GM12878 (cell line): ENCODE data around the gene PTRH2. TPM values are rescaled to one million over a fixed set of nuclear protein-coding genes. Genes with fewer than 3 reads are reported as not detected.
A peak's percentile ranks its signal among the peaks of the same experiment; 100 is the strongest.

ENCODE experiments used
- ASH2L ChIP-seq: fragments of 300-600, 200-600 bp; sonication (generic); IDR thresholded peaks from 2 replicates; pipeline ENCODE4 v1.6.1; 2017; ENCODE audit warnings: low read depth, mild to moderate bottlenecking, borderline replicate concordance
- BCL3 ChIP-seq: IDR thresholded peaks from 2 replicates; pipeline ENCODE4 v1.6.1; 2011; ENCODE audit warnings: borderline replicate concordance, low read depth, mild to moderate bottlenecking, moderate library complexity, low read length; ENCODE audit not compliant: insufficient read depth, poor library complexity, severe bottlenecking
- BHLHE40 ChIP-seq, 2 experiments: fragments of 450-650 bp in 1 of 2; IDR thresholded peaks; 2 replicates each; pipeline ENCODE4 v1.6.1; 2011 to 2017; ENCODE audit warnings: low read depth in 2 of 2, borderline replicate concordance in 1 of 2, improper control_type of control experiment in 1 of 2, low read length in 1 of 2, mild to moderate bottlenecking in 1 of 2
- CBX5 ChIP-seq: sonication (generic); IDR thresholded peaks from 2 replicates; pipeline ENCODE4 v1.6.1; 2016; ENCODE audit warnings: low read depth, moderate library complexity, mild to moderate bottlenecking, inconsistent platforms
- CREM ChIP-seq: IDR thresholded peaks from 2 replicates; pipeline ENCODE4 v1.6.1; 2014; ENCODE audit warnings: antibody characterized with exemption, low read depth
- EED ChIP-seq: sonication (generic); IDR thresholded peaks from 2 replicates; pipeline ENCODE4 v1.6.1; 2016; ENCODE audit warnings: antibody characterized with exemption, low read depth
- ETV6 ChIP-seq, 2 experiments: fragments of 450-650 bp in 1 of 2; IDR thresholded peaks in 1 of 2; conservative IDR thresholded peaks in 1 of 2; 2 replicates each; pipeline ENCODE4 v1.6.1; 2014; ENCODE audit warnings: antibody characterized with exemption in 1 of 2, borderline replicate concordance in 1 of 2, low read depth in 1 of 2, mild to moderate bottlenecking in 1 of 2, moderate library complexity in 1 of 2
- FOXM1 ChIP-seq: IDR thresholded peaks from 2 replicates; pipeline ENCODE4 v1.6.1; 2012; ENCODE audit warnings: low read depth, mild to moderate bottlenecking, inconsistent platforms, low read length, moderate library complexity
- GABPA ChIP-seq: IDR thresholded peaks from 2 replicates; pipeline ENCODE4 v1.6.1; 2014; ENCODE audit warnings: antibody characterized with exemption, low read depth, mild to moderate bottlenecking, inconsistent platforms
- GATAD2B ChIP-seq: fragments of 450-650 bp; conservative IDR thresholded peaks from 2 replicates; pipeline ENCODE4 v1.6.1; 2017; ENCODE audit warnings: low read depth, mild to moderate bottlenecking, moderate library complexity
- HCFC1 ChIP-seq: fragments of 150-350 bp; IDR thresholded peaks from 2 replicates; pipeline ENCODE4 v1.6.1; 2014; ENCODE audit warnings: low read length
- HDAC6 ChIP-seq: fragments of 200-600 bp; sonication (generic); IDR thresholded peaks from one replicate; pipeline ENCODE4 v1.8.0; 2017; ENCODE audit warnings: antibody characterized with exemption; ENCODE audit not compliant: unreplicated experiment
- HDGF ChIP-seq: fragments of 450-650 bp; IDR thresholded peaks from 2 replicates; pipeline ENCODE4 v1.6.1; 2016; ENCODE audit warnings: antibody characterized with exemption
- IKZF1 ChIP-seq: fragments of 450-650 bp; conservative IDR thresholded peaks from 2 replicates; pipeline ENCODE4 v1.6.1; 2017; ENCODE audit warnings: antibody characterized with exemption, mild to moderate bottlenecking
- MAX ChIP-seq: IDR thresholded peaks from 2 replicates; pipeline ENCODE4 v1.6.1; 2012; ENCODE audit warnings: low read depth, low read length, improper control_type of control experiment
- MEF2B ChIP-seq: fragments of 450-650 bp; IDR thresholded peaks from 2 replicates; pipeline ENCODE4 v1.6.1; 2018; ENCODE audit warnings: mild to moderate bottlenecking, moderate library complexity; ENCODE audit not compliant: partially characterized antibody, poor library complexity, severe bottlenecking
- MTA2 ChIP-seq: fragments of 450-650 bp; IDR thresholded peaks from 2 replicates; pipeline ENCODE4 v1.6.1; 2016; ENCODE audit warnings: low read depth, mild to moderate bottlenecking, moderate library complexity
- NFIC ChIP-seq: IDR thresholded peaks from 2 replicates; pipeline ENCODE4 v1.6.1; 2012; ENCODE audit warnings: low read depth, mild to moderate bottlenecking, inconsistent platforms, low read length, moderate library complexity
- RBBP5 ChIP-seq: fragments of 200-600 bp; sonication (generic); conservative IDR thresholded peaks from 2 replicates; pipeline ENCODE4 v1.6.1; 2016
- RFX5 ChIP-seq: IDR thresholded peaks from 2 replicates; pipeline ENCODE4 v1.6.1; 2011; ENCODE audit warnings: low read depth, low read length, improper control_type of control experiment
- STAT1 ChIP-seq: fragments of 450-650 bp; conservative IDR thresholded peaks from 2 replicates; pipeline ENCODE4 v1.6.1; 2014; ENCODE audit warnings: antibody characterized with exemption, mild to moderate bottlenecking
- SUZ12 ChIP-seq: fragments of 200-600 bp; sonication (generic); IDR thresholded peaks from one replicate; pipeline ENCODE4 v1.6.1; 2018; ENCODE audit warnings: antibody characterized with exemption, mild to moderate bottlenecking; ENCODE audit not compliant: unreplicated experiment
- TCF3 ChIP-seq: IDR thresholded peaks from 2 replicates; pipeline ENCODE4 v1.6.1; 2012; ENCODE audit warnings: low read depth, mild to moderate bottlenecking, low read length, borderline replicate concordance; ENCODE audit not compliant: insufficient read depth
- ZBTB4 ChIP-seq: fragments of 450-650 bp; formaldehyde crosslinking; IDR thresholded peaks from 2 replicates; pipeline ENCODE4 v1.4.0; 2022; ENCODE audit warnings: mild to moderate bottlenecking, moderate library complexity
- ZNF207 ChIP-seq: fragments of 450-650 bp; IDR thresholded peaks from 2 replicates; pipeline ENCODE4 v1.6.1; 2014; ENCODE audit warnings: antibody characterized with exemption, mild to moderate bottlenecking, borderline replicate concordance
- ZNF24 ChIP-seq: fragments of 450-650 bp; IDR thresholded peaks from 2 replicates; pipeline ENCODE4 v1.6.1; 2017; ENCODE audit warnings: antibody characterized with exemption, mild to moderate bottlenecking
- ZNF274 ChIP-seq: IDR thresholded peaks from one replicate; pipeline ENCODE4 v1.8.0; 2011; ENCODE audit not compliant: insufficient read length, insufficient read depth
- ZNF384 ChIP-seq: IDR thresholded peaks from 2 replicates; pipeline ENCODE4 v1.6.1; 2012; ENCODE audit warnings: low read depth, mild to moderate bottlenecking, low read length, improper control_type of control experiment, borderline replicate concordance
- polyA plus RNA-seq, 11 experiments: library from polyadenylated mRNA; depleted of rRNA in 4 of 11; unstranded in 6 of 11; stranded (reverse) in 5 of 11; fragments of >200 nt; fragmentation: Nextera tagmentation in 4 of 11; fragmentation: Illumina TruSeq in 1 of 11; extraction: Ambion mirVana in 4 of 11; extraction: Trizol in 1 of 11; gene quantifications; 1 replicate in 1 of 11; 2 replicates in 10 of 11; pipeline versions ENCODE4 v1.2.1 to v1.2.3, GENCODE V29; 2011 to 2016; ENCODE audit warnings: inconsistent platforms in 2 of 11, missing spikeins in 2 of 11, low read depth in 1 of 11
- total RNA-seq, 4 experiments: library from RNA; depleted of rRNA in 3 of 4; stranded (reverse); fragments of >200 nt in 3 of 4; fragmentation: Illumina TruSeq in 1 of 4; extraction: Trizol in 1 of 4; gene quantifications; 2 replicates each; pipeline versions ENCODE4 v1.2.1 to v1.2.3, GENCODE V29; 2013 to 2021

The PTRH2 gene
- total and polyA plus RNA-seq, 10 of the 15 experiments (the other 5 are each of a cell fraction or from before 2014, with no cell fraction given): 37.7 to 156 (median 63.4) TPM

- TF ChIP-seq ASH2L (no peak), ETV6 (conservative IDR thresholded peaks at IDR 0.05 in 1 of 2, IDR thresholded peaks at IDR 0.05 in 1 of 2; ENCODE audit: borderline replicate concordance in 1 of 2, low read depth in 1 of 2) (peak in 1 of 2 experiments; percentile 36; a peak in 1 of 4 replicates), SUZ12 (no peak), NFIC (peak; percentile 83), ZBTB4 (no peak), EED (peak; percentile 79), HCFC1 (no peak), ZNF24 (no peak), MEF2B (no peak), GABPA (0 out of 2 replicates have a peak, but pooled peaks have one; percentile 33), BHLHE40 (IDR thresholded peaks at IDR 0.05; ENCODE audit: borderline replicate concordance in 1 of 2, low read depth in 2 of 2, low read length in 1 of 2) (no peak), MTA2 (peak; percentile 74; the same call in 1 of the 2 replicates), TCF3 (no peak), HDGF (no peak), IKZF1 (peak; percentile 48), ZNF274 (no peak), ZNF207 (no peak), BCL3 (peak; percentile 45), ZNF384 (no peak), MAX (no peak), RFX5 (no peak), FOXM1 (peak; percentile 75; the same call in 1 of the 2 replicates), GATAD2B (no peak), CBX5 (0 out of 2 replicates have a peak, but pooled peaks have one; percentile 45), CREM (peak; percentile 65), RBBP5 (no peak), HDAC6 (no peak), STAT1 (no peak)
Measured at GRCh38 chr17:59751955-59752413, 44.8 kb upstream of the PTRH2 start (continued).
